A673 (cell line): ENCODE data around the gene YWHAH.

Source experiments
- EZH2 ChIP-seq: fragments of 200-600 bp; sonication (generic); IDR thresholded peaks from 2 replicates; pipeline ENCODE4 v1.6.1; 2017; ENCODE audit warnings: borderline replicate concordance, low read depth, mild to moderate bottlenecking, mixed read lengths, antibody characterized with exemption, low read length; ENCODE audit not compliant: poor library complexity, severe bottlenecking
- TF ChIP-seq, protein P1 (sequence below): fragments of 300-800, 200-600 bp; sonication (generic); conservative IDR thresholded peaks from 2 replicates; pipeline ENCODE4 v1.5.1; 2017; ENCODE audit warnings: low read depth, mild to moderate bottlenecking, antibody characterized with exemption, low read length, moderate library complexity, mixed read lengths

DNA sequence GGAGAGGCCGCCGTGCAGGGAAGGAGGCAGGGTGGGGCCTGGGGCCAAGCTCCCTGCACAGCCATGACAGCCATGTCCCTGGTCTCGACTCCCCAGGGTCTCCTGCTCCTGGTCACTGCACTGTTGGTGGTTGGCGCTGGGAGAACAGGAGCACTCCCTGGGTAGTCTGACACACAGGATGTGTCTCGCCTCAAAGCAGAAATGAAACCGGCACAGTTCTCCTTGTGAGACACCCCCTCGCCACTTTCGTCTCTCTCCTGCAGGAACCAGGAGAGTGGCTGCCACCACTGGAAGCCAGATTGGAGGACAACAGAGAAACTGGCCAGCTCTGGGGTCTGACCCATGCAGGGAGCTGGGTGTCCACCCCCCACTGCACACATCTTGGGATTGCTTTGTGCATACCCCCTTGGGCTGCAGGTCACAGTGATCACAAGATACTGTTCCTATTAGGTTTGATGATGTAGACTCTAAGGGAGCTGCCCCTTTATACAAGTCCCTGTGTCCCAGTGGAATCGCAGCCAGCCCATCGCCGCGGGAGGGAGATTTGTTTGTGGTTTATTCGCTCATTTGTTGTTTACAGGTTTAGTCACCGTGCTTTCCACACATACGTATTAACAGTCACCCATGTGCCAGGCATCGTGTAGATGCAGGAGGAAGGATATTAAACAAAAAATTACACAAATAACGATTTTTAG, 27.0 kb upstream of the YWHAH start:
- TF ChIP-seq, protein P1, sequence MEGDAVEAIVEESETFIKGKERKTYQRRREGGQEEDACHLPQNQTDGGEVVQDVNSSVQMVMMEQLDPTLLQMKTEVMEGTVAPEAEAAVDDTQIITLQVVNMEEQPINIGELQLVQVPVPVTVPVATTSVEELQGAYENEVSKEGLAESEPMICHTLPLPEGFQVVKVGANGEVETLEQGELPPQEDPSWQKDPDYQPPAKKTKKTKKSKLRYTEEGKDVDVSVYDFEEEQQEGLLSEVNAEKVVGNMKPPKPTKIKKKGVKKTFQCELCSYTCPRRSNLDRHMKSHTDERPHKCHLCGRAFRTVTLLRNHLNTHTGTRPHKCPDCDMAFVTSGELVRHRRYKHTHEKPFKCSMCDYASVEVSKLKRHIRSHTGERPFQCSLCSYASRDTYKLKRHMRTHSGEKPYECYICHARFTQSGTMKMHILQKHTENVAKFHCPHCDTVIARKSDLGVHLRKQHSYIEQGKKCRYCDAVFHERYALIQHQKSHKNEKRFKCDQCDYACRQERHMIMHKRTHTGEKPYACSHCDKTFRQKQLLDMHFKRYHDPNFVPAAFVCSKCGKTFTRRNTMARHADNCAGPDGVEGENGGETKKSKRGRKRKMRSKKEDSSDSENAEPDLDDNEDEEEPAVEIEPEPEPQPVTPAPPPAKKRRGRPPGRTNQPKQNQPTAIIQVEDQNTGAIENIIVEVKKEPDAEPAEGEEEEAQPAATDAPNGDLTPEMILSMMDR, result no peak
- TF ChIP-seq EZH2, result no peak
